COLO668 (cell line): ENCODE results near the gene MAVS.

Experiments
- DNase-seq: peaks from one replicate; lab custom pipeline; 2025; ENCODE audit not compliant: unreplicated experiment; lab: John Stamatoyannopoulos, UW

MAVS gene

GRCh38 chr20:3846740-3847428, at the start of gene MAVS:
TSS of gene MAVS (plus strand) at chr20:3846834. CDS start at chr20:3854625, 7,791 bp downstream.
- peak; percentile 94 for DNase-seq

DNA sequence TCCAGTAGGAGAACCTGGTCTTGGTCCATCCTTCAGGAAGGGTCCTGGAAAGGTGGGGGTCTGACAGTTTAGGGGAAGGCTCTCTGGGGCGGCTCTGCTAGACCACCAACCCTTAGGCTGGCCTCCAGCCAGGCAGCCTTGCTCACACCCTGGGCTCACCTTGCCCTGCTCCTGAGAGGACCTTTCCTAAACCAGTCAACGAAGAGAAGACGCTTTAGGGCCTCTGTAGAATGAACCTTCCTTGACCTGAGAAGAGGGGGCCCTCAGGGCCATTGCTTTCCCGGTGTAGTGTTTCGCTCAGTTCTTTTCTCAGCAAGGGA, 49.4 kb upstream of the MAVS start:
- DNase-seq = no peak

DNA sequence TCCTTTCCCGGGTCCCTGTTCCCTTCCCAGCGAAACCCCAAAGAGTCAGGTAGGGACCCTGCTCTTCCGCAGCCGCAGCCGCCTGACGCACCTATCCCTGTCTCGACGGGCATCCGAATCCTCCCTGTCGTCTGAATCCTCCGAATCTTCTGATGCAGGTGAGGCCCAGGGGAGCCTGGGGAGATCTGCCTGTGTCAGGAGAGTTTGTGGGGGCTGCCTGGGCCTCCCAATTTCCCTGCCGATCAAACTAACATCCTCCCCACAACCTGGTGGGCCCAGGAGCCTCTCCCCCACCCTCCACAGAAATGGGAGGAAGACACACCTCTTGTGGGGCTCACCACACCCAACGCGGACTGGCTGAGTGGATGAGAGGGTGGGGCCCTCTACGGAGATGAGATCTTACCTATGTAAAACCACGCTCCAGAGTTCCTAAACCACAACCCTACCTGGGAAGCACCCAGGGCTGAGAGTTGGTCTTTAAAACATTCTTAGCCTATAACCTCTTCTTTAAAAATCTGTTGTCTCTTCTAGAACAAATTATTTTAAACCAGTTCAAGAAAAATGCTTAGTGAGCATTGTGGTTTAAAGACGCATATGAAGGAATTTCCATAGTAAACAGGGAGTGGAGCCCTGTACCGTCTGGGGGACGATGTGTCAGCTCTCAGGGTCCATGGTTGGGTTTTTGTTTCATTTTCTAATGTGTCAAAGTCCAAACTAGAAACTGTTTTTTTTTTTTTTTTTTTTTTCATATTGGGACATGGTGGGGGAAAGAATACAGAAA, 48.9 kb upstream of the MAVS start:
- peak; percentile 61 for DNase-seq

DNA sequence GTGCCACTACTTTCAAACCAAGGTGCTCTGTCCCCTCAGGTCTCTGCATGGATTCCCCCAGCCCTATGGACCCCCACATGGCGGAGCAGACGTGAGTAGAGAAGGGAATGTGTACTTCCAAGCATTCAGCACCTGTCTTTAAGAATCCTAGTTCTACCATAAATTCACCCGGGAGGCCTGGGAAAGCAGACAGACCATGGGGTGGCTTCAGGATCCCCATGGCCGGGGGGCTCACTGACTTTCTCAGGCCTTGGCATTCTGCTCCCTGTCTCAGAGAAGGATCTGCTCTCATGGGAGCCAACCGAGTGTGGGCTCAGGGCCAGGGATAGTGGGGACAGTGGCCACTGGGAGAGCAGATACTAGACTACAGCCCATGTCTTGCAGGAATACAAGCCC, 48.3 kb upstream of the MAVS start:
- no peak for DNase-seq

- DNase-seq = peak; percentile 73
Observed at GRCh38 chr20:3798908-3799248, 47.8 kb upstream of the MAVS start.

DNA sequence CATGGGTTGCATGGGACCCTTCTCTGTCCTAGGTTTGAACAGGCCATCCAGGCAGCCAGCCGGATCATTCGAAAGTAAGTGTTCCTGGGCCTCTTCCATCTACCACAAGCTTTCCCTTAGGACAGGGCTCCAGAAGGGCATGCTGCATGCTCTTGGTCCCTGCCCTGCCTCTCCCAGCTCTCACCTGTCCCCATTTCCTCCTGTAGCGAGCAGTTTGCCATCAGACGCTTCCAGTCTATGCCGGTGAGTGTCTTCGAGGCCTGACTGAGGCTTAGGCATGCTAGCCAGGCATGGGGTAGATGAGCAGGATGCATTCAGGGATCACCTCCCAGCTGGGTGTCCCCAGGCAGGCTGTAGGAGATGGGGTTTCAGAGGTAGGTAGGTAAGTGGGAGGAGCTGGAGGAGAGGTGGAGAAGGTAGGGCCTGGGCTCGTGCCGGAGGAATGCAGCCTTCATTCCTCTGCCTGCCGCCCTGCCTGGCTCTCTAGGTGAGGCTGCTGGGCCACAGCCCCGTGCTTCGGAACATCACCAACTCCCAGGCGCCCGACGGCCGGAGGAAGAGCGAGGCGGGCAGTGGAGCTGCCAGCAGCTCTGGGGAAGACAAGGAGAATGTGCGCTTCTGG, 46.3 kb upstream of the MAVS start:
- DNase-seq = peak; percentile 43

DNA sequence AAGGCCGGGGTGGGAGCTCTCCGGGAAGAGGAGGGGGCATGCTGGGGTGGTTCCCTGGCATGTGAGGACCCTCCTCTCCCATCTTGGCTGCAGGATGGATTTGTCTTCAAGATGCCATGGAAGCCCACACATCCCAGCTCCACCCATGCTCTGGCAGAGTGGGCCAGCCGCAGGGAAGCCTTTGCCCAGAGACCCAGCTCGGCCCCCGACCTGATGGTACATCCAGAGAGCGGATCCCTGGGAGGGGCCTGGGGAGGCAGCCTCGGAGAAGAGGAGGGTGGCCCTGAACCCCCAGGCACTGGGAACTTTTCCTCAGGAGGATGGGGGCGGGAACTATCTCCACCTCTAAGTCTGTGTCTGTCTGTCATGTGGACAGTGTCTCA, 45.8 kb upstream of the MAVS start:
- no peak for DNase-seq

- no peak for DNase-seq
Observed at GRCh38 chr20:3801299-3801698, 45.3 kb upstream of the MAVS start.

DNA sequence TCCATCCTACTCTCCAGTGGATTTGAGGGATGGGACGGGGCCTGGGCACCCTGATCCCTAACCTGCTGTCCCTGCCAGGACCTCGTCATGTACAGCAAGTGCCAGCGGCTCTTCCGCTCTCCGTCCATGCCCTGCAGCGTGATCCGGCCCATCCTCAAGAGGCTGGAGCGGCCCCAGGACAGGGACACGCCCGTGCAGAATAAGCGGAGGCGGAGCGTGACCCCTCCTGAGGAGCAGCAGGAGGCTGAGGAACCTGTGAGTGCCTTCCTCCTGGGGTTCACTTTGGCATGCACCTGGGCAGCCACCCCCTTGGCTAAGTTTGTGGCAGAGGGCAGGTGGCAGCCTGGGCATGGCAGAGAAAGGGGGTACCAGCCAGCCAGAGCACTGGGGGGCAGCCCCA, 44.8 kb upstream of the MAVS start:
- DNase-seq = no peak

DNA sequence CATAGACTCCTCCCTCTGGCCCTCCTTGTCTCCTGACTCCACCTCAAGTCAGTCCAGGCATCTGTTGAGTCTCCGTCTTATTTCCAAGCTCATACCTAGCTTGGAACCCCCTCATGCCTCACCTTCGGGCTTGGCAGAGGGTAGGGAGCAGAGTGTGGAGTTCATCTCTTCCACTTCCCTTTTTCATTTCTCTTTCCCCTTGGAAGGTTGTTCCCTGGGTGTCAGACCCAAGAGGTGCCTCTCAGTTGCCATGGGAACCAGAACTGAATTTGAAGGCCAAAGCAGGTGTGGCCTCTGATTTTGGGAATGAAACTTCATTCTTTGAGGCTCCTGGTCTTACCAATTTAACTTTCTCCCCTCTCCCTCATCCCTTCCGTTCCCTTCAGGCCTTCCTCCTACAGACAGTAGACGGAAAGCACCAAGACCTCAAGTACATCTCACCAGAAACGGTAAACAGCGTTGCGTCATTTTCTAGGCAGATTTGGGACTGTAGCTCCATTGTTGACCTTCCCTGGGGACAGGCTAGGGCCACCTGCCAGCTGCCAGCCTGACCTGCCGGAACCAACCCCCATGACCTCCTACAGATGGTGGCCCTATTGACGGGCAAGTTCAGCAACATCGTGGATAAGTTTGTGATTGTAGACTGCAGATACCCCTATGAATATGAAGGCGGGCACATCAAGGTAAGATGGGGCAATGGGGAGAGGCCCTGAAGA, 44.0 kb upstream of the MAVS start:
- DNase-seq = peak; percentile 35

- DNase-seq = no peak
Observed at GRCh38 chr20:3803289-3803688, 43.3 kb upstream of the MAVS start.

- DNase-seq = no peak
Observed at GRCh38 chr20:3803854-3804253, 42.8 kb upstream of the MAVS start.

DNA sequence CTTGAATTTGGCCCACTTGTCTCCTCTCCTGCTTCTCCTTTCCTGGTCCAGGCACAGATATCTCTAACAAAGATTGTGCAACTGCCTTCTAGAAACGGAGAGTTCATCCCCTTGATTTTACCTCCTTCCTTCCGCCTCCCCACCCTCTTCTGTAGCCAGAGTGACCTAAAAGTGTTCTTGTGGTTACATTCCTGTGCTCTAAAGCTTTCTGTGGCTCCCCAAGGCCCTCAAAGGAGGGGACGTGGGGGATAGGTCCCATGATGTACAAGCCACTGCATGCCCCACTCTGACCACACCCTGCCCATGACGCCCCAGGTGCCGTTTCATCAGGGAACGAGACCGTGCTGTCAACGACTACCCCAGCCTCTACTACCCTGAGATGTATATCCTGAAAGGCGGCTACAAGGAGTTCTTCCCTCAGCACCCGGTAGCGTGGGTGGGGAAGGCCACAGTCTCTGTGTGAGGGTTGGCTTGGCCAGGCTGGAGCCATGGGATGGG, 42.3 kb upstream of the MAVS start:
- no peak for DNase-seq

DNA sequence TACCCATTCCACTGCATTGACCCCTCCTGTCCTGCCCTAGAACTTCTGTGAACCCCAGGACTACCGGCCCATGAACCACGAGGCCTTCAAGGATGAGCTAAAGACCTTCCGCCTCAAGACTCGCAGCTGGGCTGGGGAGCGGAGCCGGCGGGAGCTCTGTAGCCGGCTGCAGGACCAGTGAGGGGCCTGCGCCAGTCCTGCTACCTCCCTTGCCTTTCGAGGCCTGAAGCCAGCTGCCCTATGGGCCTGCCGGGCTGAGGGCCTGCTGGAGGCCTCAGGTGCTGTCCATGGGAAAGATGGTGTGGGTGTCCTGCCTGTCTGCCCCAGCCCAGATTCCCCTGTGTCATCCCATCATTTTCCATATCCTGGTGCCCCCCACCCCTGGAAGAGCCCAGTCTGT, 41.9 kb upstream of the MAVS start:
- no peak for DNase-seq

- no peak for DNase-seq
Observed at GRCh38 chr20:3808544-3808943, 38.1 kb upstream of the MAVS start.

GRCh38 chr20:3811467-3812258, 35.0 kb upstream of the MAVS start:
- DNase-seq = peak; percentile 96

GRCh38 chr20:3812259-3812681, 34.4 kb upstream of the MAVS start:
- DNase-seq = no peak

DNA sequence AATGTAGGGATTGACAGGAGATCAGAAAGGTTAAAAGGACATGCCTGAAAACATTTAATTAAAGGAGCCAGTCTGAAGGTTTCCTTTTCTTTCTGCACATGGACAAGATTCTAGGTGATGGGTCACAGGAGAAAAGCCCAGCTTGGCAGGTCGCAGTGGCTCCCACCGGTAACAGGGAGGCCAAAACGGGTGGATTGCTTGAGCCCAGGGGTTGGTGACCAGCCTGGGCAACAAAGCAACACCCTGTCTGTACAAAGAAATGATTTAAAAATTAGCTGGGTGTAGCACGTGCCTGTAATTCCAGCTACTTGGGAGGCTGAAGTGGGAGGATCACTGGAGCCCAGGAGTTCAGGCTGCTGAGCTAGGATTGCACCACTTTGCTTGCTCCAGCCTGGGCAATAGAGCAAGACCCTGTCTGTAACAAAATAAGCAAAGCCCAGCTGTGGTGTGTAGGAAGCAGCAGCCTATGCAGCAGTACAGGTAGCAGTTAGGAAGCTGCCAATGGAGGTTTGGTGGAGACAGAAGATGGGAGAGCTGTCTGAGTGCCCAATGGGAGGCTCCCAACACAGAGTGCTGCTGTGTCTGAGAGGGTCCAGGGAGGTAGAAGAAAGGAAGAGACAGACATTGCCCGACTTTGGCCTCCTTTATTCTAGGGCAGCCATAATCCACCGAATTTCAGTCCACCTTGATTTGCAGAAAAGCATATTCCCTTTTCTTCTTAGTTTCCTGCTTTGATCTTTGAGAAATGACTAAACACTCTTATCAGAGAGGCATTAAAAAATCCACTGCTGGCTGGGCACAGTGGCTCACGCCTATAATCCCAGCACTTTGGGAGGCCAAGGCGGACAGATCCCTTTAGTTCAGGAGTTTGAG, 33.4 kb upstream of the MAVS start:
- DNase-seq = no peak

DNA sequence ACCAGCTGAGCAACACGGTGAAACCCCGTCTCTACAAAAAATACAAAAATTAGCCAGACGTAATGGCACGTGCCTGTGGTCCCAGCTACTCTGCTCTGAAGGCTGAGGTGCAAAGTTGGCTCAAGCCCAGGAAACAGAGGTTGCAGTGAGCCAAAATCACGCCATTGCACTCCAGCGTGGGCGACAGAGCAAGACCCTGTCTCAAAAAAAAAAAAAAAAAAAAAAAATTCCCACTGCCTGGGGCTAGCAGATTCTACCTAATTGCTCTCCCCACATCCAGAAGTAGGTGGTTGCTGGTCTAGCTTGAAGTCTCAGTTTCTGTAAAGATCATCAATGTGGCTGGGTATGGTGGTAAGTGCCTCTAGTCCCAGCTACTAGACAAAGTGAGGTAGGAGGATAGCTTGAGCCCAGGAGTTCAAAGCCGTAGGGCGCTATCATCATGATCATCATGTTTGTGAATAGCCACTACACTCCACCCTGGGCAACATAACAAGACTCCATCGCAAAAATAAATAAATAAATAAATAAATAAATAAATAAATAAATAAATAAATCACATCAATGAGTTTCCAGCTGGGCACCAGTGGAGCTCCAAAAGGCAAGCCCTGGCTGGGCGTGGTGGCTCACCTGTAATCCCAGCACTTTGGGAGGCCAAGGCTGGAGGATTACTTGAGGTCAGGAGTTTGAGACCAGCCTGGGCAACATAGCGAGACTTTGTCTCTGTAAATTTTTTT, 32.6 kb upstream of the MAVS start:
- DNase-seq = no peak
